ENCODE results near the gene ICAM3.

Gene ICAM3

GRCh38 chr19:10318807-10319682, 20.4 kb downstream of the ICAM3 start:
- Histone ChIP-seq H3K36me3 (ENCODE audit: insufficient read depth) (no peaks in the 10 kb centered on the region), H4K20me1 (ENCODE audit: insufficient read depth) (no peaks in the 10 kb centered on the region), H3K9ac (no peak overlapping the region), H3K27me3 (ENCODE audit: insufficient read depth, low read depth) (no peaks in the 10 kb centered on the region), H3K4me2 (no peak overlapping the region), H3K4me1 (ENCODE audit: low read depth, poor library complexity, severe bottlenecking) (peaks cover 16% of the 10 kb centered on the region), H2AFZ (ENCODE audit: low read depth) (no peak overlapping the region), H3K27ac (no peak overlapping the region), H3K4me3 (IDR thresholded peaks at IDR 0.05; ENCODE audit: insufficient read depth, low read depth, low read length) (no peak overlapping the region), H3K79me2 (ENCODE audit: insufficient read depth, low read depth) (no peaks in the 10 kb centered on the region; the same call in 1 of the 2 replicates)
- TF ChIP-seq, protein P1, sequence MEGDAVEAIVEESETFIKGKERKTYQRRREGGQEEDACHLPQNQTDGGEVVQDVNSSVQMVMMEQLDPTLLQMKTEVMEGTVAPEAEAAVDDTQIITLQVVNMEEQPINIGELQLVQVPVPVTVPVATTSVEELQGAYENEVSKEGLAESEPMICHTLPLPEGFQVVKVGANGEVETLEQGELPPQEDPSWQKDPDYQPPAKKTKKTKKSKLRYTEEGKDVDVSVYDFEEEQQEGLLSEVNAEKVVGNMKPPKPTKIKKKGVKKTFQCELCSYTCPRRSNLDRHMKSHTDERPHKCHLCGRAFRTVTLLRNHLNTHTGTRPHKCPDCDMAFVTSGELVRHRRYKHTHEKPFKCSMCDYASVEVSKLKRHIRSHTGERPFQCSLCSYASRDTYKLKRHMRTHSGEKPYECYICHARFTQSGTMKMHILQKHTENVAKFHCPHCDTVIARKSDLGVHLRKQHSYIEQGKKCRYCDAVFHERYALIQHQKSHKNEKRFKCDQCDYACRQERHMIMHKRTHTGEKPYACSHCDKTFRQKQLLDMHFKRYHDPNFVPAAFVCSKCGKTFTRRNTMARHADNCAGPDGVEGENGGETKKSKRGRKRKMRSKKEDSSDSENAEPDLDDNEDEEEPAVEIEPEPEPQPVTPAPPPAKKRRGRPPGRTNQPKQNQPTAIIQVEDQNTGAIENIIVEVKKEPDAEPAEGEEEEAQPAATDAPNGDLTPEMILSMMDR (conservative IDR thresholded peaks at IDR 0.05; ENCODE audit: low read depth, low read length): no peak

- H3K9ac ChIP-seq: no peak overlapping the region
- no peaks in the 10 kb centered on the region; the same call in 1 of the 2 replicates for H3K79me2 ChIP-seq (ENCODE audit: insufficient read depth, low read depth)
- H3K36me3 ChIP-seq (ENCODE audit: insufficient read depth): no peaks in the 10 kb centered on the region
- H3K4me1 ChIP-seq (ENCODE audit: low read depth, poor library complexity, severe bottlenecking): peaks cover 16% of the 10 kb centered on the region
- H3K4me2 ChIP-seq: no peak overlapping the region
- no peaks in the 10 kb centered on the region for H4K20me1 ChIP-seq (ENCODE audit: insufficient read depth)
- no peak overlapping the region for H3K27ac ChIP-seq
- TF ChIP-seq, protein P1 (conservative IDR thresholded peaks at IDR 0.05; ENCODE audit: low read depth, low read length): no peak
- no peak overlapping the region for H2AFZ ChIP-seq (ENCODE audit: low read depth)
- H3K4me3 ChIP-seq (IDR thresholded peaks at IDR 0.05; ENCODE audit: insufficient read depth, low read depth, low read length): no peak overlapping the region
- H3K27me3 ChIP-seq (ENCODE audit: insufficient read depth, low read depth): no peaks in the 10 kb centered on the region
Observed at GRCh38 chr19:10317857-10318462, 21.5 kb downstream of the ICAM3 start.

GRCh38 chr19:10317045-10317856, 22.2 kb downstream of the ICAM3 start:
- Histone ChIP-seq H3K79me2 (ENCODE audit: insufficient read depth, low read depth) (no peaks in the 10 kb centered on the region; the same call in 1 of the 2 replicates), H3K4me1 (ENCODE audit: low read depth, poor library complexity, severe bottlenecking) (peaks cover 16% of the 10 kb centered on the region), H3K27ac (no peak overlapping the region), H3K4me2 (no peak overlapping the region), H3K36me3 (ENCODE audit: insufficient read depth) (no peaks in the 10 kb centered on the region), H3K27me3 (ENCODE audit: insufficient read depth, low read depth) (no peaks in the 10 kb centered on the region), H2AFZ (ENCODE audit: low read depth) (no peak overlapping the region), H3K4me3 (IDR thresholded peaks at IDR 0.05; ENCODE audit: insufficient read depth, low read depth, low read length) (no peak overlapping the region), H3K9ac (no peak overlapping the region), H4K20me1 (ENCODE audit: insufficient read depth) (no peaks in the 10 kb centered on the region)
- TF ChIP-seq, protein P1 (conservative IDR thresholded peaks at IDR 0.05; ENCODE audit: low read depth, low read length): no peak

GRCh38 chr19:10316229-10317044, 23.0 kb downstream of the ICAM3 start:
- Histone ChIP-seq H3K9ac (peak overlapping the region; percentile 59; the same call in 1 of the 2 replicates), H4K20me1 (ENCODE audit: insufficient read depth) (no peaks in the 10 kb centered on the region), H3K4me1 (ENCODE audit: low read depth, poor library complexity, severe bottlenecking) (peaks cover 16% of the 10 kb centered on the region), H3K79me2 (ENCODE audit: insufficient read depth, low read depth) (no peaks in the 10 kb centered on the region; the same call in 1 of the 2 replicates), H3K27ac (no peak overlapping the region), H3K27me3 (ENCODE audit: insufficient read depth, low read depth) (no peaks in the 10 kb centered on the region), H3K4me3 (IDR thresholded peaks at IDR 0.05; ENCODE audit: insufficient read depth, low read depth, low read length) (no peak overlapping the region), H3K4me2 (peak overlapping the region; percentile 82; the same call in 1 of the 2 replicates), H2AFZ (ENCODE audit: low read depth) (no peak overlapping the region), H3K36me3 (ENCODE audit: insufficient read depth) (no peaks in the 10 kb centered on the region)
- TF ChIP-seq, protein P1 (conservative IDR thresholded peaks at IDR 0.05; ENCODE audit: low read depth, low read length): no peak
